CD4-positive, alpha-beta T cell treated with Interleukin-4 for 1 hour (primary cell): Measurements from ENCODE around the gene EIF1B.
"Not testable (repeated sequence)": the region's sequence is repeated elsewhere in the genome, so short reads cannot be mapped to it uniquely, and the experiment has no call there.

Source experiments
- DNase-seq, 2 donors: peaks; one replicate each; pipeline ENCODE4 v3.0.0-alpha.2; 2020 to 2022

The EIF1B gene

DNA sequence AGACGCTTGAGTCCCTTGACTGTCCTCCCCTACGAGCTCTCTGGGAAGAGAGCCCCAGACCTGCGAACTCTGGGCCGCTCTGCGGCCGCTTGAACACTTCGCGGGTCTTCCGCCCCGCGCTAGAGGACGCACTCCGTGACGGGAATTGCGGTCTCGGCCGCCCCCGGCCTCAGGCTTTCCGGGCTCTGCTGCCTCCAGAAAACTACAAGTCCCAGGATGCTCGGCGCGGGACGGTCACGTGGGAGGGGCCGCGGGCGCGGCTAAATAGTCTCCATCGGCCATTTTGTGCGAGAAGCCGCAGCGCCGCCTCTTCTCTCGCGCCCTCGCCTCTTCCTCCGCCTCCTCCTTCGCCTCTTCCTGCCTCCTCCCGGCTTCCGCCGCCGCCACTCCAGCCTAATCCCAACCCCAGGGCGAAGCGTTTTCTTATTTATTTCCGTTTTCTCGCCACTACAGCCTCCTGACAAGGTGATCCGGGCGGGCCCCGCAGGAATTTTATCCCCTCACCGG is at the start of gene EIF1B:
EIF1B (plus strand) TSS at position 290 of the 507 bp plus-strand sequence. CDS start 235 bp downstream, outside the sequence.
- peak; percentile 97 to 98 for DNase-seq

DNA sequence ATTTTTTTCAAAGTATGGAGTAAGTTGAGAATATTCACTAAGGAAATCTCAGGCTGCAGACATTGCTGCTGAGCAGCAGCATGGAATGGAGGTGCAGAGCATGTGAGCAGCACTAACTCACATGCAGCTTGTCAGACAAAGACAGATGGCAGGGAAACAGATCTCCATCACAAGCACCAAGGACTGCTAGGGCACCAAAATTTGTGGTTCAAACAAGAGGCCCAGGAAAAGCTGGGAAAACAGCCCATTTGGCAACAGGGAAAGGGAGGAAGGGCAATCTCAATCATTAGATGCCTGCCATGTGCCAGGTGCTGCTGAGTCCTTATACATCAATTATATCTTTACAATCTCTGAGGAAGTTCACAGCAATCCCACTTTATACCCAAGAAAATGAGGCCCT is 47.2 kb upstream of the EIF1B start:
- DNase-seq, result no peak

DNA sequence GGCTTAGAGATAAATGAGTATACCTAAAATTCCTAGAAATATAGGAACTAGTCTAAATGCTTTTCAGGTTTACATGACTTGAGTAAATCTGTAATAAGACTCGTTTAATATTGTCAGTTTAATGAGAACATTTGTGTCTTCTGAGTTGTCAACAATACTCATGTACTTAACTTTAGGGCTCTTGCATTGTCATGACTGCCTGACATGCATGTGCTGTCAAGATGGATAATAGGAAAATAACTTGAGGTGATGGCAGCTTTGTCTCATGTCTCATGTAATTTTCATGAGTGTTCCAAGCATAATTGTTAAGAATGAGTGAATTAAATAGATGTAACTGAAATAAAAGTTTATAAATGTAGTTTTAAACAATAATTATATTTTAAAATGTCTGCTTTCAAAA is 45.1 kb upstream of the EIF1B start:
- DNase-seq, result no peak

DNA sequence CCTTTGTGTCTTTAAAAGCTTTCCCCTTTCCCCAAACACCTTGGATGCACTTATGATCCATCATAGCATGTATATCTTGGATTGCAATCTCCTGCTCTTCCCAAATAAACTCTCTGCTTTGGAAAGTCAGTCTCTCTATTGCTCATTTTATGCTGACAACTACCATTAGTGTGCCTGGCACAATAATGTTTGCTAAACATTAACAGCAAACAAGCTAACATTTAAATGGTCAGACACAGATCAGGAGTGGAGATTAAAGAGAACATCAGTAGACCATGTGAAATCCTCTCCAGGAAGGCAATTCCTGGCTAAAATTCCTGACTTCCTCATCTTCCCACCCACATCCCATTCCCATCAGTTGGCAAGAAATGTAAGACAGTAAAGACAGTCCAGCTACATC is 44.3 kb upstream of the EIF1B start:
- no peak for DNase-seq

DNA sequence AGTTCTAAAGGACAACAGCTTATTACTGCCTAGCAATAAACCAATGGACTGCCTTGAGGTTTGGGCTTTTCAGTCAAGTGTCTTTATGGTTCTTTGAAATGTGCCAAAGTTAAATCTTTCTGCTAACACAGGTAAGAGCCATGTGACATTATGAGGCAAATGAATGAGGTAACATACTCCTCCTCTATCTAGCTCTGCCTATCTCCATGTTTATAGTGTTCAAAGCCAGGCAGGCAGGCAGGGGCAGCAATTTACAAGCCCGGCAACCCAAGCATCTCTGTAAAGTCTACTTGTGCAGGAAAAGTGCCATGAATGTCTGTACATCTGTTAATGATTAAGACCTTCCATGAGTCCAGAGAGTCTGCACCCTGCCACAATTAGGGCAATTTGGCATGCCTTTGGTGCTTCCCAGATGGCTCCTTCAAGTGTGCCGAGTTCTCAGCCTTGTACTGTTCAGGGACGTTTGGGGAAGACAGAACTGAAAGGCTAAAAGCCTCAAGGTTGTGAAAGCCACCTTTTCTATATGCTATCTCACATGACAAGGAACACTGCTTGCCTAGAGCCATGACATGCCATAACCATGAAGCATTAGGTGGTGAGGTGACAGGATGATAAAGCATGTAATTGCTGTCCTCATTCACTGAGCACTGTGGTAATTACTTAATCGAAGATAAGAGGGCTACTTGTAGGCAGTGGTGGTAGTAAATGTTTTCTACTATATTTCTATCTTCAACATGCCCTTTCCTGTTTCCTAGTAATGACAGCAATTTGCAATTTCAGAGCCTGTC is 41.4 kb upstream of the EIF1B start:
- DNase-seq, result no peak

DNA sequence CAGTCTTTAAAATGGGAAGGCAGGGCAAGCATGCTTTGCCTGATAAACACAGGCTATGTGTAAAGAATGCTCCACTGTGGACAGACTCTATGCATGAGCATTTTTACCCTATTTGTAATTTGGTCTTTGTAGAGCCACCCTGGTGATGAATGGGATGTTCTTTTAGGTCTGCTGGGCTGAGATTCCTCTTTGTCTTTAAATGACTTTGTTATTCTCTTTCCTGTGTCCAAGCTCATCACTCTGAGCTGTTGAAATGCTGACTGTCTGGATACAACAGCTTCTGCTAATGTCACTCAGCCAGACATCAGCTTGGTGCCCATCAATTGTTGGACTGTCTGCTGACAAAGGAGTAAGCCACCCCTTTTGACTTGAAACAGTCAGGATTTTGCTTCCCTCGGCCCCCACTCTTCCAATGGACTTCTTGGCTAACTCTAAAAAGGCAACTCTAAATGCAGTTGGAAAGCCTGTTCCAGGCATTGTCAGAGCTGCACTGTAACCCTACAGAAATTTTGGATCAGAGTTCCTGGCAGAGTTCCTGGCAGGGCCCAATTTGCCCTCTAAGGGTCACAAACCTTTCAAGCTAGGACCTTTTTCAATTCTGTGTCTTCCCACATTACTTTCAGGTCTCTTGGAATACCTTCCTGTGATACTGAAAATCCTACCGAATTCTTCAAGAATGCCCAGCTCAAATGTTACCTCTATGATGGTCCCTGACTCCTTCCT is 40.5 kb upstream of the EIF1B start:
- DNase-seq, result no peak

DNA sequence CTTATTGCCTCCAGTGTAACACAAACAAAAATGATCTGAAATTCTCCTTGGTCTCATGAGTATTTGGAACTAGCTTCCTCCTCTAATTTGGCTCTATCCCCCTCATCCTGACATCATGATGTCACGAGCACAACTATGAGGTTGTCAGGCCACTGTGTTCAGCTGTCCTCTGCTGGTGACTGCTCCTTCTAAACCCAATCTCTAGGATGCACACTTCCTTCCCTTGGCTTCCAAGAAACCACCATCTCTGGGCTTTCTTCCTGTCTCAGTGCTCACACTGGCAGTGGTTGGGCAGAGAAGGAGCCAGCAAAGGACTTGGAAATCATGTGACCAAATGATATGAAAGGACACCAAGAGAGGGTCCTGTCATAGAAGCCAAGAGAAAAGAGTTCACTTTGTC is 30.7 kb upstream of the EIF1B start:
- no peak for DNase-seq

DNA sequence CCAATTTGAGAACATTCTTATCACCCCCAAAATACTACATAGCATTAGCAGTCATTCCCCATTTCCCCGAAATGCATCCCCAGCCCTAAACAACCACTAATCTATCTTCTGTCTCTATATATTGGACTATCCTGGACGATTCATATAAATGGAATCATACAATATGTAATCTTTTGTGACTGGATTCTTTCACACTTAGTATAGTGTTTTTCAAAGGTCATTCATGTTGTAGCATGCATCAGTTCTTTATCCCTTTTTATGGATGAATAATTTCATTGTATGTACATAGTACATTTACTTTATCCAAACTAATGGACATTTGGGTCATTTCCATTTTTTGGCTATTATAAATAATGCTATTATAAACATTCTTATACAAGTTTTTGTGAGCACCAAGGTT is 27.5 kb upstream of the EIF1B start:
- no peak for DNase-seq

DNA sequence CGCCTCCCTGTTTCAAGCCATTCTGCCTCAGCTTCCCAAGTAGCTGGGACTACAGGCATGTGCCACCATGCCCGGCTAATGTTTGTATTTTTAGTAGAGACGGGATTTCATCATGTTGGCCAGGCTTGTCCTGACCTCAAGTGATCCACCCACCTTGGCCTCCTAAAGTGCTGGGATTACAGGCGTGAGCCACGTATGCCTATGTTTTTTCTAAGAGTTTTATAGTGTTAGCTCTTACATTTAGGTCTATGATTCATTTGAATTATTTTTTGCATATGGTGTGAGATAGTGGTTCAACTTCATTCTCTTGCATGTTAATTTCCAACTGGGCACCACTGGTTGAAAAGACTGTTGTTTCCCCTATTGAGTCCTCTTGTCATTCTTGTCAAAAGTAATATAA is 26.4 kb upstream of the EIF1B start:
- not testable (repeated sequence) for DNase-seq

DNA sequence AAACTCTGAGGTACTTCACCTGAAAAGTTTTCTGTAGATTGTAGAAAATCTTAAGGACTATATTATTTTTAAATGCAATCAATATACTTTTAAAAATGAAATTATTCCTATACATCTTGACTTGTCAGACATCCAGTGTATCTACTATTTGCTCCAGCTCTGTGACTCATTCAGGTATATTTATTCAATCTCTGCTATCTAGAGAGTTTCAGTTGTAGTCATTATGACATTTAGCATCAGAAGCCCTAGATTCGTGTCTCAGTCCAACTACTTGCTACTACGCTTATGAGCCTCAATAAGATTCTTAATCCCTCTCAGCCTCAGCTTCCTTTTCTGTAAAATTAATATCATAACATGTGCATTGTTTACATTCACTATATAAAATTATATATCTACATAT is 22.3 kb upstream of the EIF1B start:
- DNase-seq, result no peak

DNA sequence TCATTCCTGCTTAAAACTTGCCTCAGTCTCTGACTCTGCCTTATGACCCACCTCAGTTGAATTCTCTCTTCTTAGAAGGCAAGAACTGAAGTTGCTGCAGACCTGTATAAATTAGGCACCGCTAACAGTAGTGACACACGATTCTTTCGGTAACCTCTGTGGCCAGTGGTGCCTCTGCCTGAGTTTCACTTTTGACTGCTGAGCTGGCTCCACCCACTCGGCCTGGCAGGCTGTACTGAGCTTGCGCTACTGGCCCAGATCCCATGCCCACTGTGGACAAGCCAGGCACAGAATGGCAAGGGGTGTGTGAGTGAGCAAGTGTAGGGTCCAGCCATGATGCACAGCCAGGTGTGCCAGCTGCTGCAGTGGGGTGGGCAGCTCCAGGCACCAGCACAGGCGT is 19.1 kb upstream of the EIF1B start:
- peak in 1 of 2 donors; percentile 31 for DNase-seq

DNA sequence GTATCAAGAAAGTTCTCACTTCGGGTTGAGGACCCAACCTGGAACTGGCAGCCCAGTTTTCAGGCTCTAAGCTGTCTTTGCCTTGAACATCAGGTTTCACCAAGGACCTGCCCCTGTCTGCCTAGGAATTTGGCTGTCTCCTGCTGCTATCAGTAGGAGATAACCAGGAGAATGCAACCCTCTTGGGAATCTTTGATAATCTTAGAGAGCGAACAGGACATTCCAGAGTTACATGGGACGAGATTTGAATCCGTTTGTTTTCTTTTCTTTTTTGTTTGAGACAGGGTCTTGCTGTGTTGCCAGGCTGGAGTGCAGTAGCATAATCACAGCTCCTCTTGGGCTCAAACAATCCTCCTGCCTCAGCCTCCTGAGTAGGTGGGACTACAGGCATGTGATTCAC is 18.0 kb upstream of the EIF1B start:
- no peak for DNase-seq

DNA sequence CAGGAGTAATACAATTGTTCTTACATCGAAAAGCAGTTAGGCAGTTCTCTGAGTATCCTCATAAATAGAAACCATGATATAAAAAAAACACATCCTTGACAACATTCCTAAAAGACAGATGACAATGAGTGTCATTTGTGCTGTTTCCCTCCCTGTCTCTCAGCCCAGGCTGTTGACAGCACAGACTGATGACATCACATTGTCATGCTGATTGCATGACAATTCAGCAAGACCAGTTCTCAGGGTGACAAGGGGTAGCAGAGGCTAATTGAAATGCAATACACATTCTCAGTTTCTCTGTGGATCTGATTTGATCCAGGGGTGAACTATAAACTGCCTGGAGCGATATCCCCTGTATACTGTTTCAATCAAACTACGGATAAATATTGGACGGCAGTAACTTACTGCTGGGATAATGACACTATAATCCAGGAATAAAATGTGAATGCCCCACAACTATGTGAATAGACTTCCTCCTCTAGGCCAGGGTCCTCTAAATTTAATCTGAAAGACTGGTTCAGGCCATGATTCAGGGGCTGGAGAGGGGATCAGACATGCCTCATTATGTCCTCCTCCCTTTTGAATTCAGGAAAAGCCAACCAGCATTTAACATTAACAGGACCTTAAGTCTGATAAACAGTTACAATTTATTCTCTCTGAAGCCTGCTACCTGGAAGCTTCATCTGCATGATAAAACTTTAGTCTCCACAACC is 16.7 kb upstream of the EIF1B start:
- no peak for DNase-seq

DNA sequence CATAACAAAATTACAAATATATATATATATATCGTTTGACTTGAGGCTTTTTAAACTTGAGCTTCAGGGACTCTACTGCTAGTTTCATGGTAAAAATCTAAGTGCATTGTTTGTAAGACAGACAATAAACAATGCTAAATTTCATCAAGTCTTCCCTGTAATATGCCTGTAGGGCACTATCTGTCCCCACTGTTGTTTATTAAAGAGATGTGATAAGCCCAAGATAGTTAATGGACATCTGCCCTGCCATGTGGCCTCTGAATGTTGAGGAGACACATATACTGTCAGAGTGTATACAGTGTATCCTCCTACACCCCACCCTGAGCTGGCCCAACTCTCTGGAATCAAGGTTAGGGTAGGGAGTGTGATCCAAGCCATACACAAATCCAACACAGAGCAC is 15.1 kb upstream of the EIF1B start:
- DNase-seq, result no peak

DNA sequence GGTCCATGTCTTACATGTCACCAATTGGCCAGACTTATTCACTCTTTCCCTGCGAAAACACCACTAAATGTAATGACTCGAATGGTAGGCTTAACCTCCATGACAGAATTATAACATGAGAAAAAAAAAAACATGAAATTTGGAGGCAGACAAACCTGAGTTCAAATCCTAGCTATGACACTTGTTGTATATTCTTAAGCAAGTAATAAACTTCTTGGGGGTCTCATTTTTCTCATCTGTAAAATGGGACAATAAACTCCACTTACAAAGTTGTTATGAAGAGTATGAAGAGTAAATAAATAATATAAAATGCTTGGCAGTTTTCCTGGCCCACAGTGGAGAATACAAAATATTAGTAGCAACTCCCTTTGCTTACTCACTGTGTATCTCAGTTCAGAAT is 11.4 kb upstream of the EIF1B start:
- no peak for DNase-seq

DNA sequence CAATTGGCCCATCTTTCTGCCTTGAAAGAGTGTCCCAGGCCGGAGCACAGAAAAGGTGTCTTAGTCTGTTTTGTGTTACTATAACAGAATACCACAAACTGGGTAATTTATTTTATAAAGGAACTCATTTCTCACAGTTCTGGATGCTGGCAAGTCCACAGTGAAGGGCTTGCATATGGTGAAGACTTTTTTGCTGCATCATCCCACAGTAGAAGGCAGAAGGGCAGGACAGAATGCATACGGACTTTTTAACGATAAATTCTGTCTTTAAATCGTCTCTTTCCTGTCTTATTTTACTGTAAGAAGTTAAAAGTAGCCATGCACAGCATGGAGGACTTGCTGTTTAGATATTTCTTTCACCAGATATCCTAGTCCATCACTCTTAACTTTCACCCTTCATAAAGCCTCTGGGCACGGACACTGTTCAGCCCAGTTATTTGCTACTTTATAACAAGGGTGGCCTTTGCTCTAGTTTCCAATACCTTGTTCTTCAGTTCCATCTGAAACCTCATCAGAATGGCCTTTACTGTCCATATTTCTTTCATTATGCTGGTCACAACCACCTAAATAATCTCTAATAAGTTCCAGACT is 10.3 kb upstream of the EIF1B start:
- no peak for DNase-seq

DNA sequence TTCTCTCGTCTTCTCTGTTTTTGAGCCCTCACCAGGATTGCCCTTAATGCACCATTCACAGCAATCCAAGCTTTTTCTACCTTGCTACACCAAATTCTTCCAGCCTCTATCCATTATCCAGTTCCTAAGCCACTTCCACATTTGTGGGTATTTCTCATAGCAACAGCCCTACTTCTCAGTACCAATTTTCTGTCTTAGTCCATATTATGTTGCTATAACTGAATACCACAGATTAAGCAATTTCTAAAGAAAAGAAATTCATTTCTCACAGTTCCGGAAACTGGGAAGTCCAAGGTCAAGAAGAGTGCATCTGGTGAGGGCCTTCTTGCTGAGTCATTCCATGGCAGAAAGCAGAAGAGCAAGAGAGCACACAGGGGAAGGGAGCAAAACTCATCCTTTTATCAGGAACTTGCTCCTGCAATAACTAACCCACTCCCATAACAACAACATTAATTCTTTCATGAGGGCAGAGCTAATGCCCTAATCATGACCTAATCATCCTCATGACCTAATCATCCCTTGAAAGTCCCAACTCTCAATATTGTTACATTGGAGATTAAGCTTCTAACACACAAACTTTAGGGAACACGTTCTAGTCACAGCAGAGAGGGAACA is 9.7 kb upstream of the EIF1B start:
- DNase-seq, result peak; percentile 35 to 76

DNA sequence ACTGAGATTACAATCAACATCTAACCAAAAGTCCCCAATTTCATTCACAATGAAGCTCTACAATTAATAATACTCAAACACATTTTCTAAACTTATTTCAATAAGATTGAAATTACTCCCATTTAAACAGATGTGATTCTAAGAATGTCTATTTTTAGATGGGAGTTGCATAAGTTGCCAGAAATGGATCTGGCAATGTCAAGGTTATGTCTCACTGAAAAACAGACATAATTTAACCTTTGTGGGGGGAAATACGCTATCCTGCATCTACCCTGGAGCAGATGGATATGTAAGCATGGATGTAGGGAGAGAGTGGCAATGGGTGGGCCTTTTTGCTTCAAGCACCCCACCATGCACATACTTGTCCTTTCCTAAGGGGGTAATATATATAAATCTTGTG is 6.7 kb upstream of the EIF1B start:
- no peak for DNase-seq

DNA sequence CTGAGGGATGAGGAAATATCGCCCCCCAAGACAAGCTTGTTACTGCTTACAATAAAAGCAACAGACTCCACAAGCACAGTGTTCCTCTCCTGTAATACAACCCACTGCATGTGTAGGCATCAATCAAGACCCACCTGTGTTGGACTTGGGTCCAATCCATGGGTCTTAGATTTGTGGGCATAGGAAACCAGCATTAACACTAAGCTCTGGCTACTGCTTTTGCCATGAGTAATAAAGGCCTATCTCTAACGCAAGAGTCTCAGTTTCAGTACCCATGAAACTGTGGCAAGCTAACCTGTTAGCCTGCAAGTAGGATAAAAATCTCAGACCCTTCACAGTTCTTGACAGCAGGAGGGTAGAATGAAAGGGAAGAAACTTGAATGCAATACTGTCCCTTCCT is 5.2 kb upstream of the EIF1B start:
- DNase-seq, result no peak

DNA sequence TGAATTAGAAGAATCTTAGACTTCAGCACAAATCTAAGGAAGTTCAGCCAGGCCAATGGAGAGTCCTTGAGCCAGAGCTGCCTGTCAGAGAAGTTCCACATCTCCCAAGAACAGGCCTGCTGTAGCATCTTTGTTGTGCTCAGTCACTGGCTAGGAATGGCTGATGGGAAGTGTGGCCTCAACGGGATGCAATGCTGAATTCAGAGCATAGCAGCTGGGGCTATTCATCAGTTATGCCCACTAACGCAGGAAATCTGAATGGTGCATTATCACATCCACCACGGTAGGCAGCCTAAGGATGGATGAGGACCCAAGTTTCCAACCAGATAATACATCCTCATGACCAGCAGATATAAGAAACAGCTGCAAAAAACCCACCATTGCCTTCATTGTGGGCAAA is 3.2 kb upstream of the EIF1B start:
- no peak for DNase-seq

DNA sequence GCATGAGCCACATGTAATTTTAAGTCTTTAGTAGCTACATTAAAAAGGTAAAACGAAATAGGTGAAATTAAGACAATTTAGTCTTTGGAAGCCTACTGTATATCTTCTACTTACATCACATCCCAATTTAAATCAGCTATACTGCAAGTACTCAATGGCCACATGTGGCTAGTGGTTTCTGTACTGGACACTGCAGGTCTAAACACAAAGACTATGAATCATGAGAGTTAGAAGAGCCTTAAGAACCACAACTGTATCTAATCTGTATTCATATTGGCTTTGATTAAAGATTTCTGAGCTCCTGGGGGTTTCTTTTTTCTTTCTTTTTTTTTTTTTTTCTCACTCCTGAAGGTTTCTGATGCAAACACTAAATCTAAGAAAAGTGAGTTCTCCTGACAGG is 2.3 kb upstream of the EIF1B start:
- no peak for DNase-seq

DNA sequence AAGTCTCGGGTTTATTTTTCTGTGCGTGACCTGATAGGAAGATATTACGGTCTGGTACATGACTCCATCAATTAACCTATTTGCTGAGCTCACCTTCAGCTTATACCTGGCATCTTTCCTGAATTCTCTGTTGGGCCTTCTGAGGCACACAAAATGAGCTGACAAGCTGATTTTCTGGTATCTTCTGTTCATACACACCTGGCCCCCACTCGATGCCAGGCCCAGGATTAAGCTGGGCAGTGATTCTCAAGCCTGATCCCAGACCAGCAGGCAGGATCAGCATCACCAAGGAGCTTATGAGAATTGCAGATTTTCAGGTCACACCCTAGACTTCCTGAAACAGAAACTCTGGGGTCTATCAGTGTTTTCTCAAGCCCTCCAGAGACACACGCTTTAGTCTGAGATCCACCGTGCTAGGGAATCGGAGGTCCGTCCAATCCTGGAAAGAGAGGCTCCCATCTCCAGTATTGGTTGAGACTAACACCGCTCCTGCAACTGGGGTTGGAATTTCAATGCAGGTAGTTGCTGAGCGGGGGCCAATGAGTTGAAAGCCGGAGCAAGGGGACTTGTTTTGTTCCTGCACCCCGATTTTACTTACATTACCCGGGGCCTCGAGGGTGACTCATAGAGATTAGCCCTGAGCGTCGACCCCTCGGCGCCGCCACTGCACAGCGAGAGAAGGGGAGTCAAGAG is 636 bp upstream of the EIF1B start:
- DNase-seq, result no peak
